SKM-1 (cell line): ENCODE measurements around the gene USP6.
A peak's percentile ranks its signal among the peaks of the same experiment; 100 is the strongest.
"Not testable (repeated sequence)": the region's sequence is repeated elsewhere in the genome, so short reads cannot be mapped to it uniquely, and the experiment has no call there.

Experiments
- DNase-seq: peaks from one replicate; lab custom pipeline; 2025; ENCODE audit not compliant: unreplicated experiment; lab: John Stamatoyannopoulos, UW

The USP6 gene

DNA sequence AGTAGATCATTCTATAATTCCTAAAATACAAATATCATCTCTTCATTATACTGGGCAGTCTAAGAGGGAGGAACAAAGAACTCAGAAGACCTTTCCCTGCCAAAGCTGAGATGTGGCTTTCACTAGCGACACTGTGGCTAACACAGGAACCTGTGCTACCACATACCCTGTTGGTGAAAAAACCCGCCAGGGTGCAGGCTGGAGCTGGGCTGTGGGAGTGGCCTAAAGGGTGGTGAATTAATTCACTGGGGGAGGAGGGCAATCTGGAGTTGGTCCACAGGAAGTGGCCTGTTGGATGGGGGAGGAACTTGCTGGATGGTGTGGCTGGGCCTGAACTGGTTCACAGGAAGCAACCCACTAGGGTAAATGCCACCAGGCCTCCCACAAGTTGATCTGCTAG, 68.5 kb downstream of the USP6 start:
- DNase-seq = no peak

GRCh38 chr17:5191541-5192417, 75.9 kb downstream of the USP6 start, which contains the start of gene ZNF594:
Gene ZNF594 (minus strand): TSS chr17:5191868. CDS start chr17:5184256, 7,612 bp downstream.
- peak; percentile 10 for DNase-seq

- no peak for DNase-seq
These were observed 78.5 kb downstream of the USP6 start for GRCh38 chr17:5194346-5194745.

GRCh38 chr17:5198472-5198871, 82.6 kb downstream of the USP6 start:
- no peak for DNase-seq

DNA sequence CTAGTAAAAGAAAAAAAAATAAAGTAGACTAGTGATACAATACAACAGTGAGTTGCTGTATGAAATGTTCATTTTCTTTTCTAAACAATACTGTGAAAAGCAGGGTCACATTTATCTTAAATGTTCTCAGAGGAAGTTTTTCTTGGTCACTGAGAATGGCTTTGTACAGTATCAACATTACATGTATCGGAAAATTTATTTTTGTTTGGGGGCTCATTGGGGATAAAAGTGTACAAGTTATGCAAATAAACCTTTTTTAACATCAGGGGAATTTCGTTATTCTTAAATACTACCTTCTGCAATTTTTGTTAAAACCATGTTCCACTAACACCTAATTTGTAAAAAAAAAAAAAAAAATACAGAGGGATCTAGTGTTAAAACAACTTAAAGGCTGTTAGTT, 84.5 kb downstream of the USP6 start:
- DNase-seq = no peak

DNA sequence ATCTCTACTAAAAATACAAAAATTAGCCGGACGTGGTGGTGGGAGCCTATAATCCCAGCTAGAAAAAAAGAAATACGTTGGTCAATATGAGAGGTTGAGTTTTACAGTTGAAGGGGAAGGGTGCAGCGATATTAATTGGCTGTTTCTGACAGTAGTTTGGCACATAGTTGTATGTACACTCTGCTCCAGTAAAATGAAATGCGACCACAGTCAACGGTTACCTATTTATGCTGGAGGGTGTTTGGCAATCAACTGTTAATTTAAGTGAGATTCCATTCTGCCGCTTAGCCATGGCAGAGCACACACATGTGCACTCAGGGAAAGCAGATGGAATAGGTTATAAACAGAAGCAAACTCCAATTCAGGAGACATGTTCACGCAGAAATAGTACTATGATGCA, 85.2 kb downstream of the USP6 start:
- DNase-seq = no peak

GRCh38 chr17:5203178-5203907, 87.5 kb downstream of the USP6 start:
- DNase-seq = no peak

- no peak for DNase-seq
These were observed 88.1 kb downstream of the USP6 start for GRCh38 chr17:5203908-5204294.

DNA sequence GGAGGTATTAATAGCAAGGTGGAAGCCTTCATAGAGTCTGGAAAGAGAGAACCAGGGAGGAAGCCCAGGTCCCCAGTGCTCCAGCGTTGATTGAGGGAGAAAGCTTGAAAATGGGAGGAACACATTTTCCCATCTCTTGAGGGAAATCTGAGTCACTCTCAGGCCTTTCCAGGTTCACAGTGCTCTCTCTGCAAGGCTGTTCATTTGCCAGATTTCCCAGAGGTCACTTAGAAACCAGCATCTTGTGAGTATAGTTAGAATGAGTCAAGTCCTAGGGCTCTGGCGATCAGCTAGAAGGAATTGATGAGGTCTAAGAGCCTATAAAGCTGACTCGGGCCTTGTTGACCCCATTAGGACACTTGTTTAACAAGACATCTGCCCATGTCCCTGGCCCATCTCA, 93.6 kb downstream of the USP6 start:
- DNase-seq = no peak

GRCh38 chr17:5210091-5210490, 94.3 kb downstream of the USP6 start:
- no peak for DNase-seq

- no peak for DNase-seq
These were observed 94.9 kb downstream of the USP6 start for GRCh38 chr17:5210614-5211252.

DNA sequence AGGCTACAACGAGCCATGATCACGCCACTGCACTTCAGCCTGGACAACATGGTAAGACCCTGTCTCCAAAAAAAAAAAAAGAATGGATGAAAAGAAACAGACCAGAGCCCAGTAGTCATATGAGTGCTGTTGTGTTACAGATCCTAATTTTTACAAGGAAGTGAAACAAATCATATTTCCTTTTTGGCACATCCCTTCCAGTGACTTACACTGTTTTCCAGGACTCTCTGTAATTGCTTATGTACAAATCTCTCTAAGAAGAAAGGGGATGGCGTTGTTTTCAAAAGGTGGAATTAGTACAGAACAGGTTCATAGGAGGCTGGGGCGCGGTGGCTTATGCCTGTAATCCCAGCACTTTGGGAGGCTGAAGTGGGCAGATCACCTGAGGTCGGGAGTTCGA, 95.6 kb downstream of the USP6 start:
- no peak for DNase-seq

DNA sequence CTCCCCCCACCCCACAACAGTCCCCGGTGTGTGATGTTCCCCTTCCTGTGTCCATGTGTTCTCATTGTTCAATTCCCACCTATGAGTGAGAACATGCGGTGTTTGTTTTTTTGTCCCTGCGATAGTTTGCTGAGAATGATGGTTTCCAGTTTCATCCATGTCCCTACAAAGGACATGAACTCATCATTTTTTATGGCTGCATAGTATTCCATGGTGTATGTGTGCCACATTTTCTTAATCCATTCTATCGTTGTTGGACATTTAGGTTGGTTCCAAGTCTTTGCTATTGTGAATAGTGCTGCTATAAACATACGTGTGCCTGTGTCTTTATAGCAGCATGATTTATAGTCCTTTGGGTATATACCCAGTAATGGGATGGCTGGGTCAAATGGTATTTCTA, 101.7 kb downstream of the USP6 start:
- not testable (repeated sequence) for DNase-seq

- no peak for DNase-seq
These were observed 103.7 kb downstream of the USP6 start for GRCh38 chr17:5219536-5219935.

GRCh38 chr17:5220074-5220473, 104.2 kb downstream of the USP6 start:
- no peak for DNase-seq

DNA sequence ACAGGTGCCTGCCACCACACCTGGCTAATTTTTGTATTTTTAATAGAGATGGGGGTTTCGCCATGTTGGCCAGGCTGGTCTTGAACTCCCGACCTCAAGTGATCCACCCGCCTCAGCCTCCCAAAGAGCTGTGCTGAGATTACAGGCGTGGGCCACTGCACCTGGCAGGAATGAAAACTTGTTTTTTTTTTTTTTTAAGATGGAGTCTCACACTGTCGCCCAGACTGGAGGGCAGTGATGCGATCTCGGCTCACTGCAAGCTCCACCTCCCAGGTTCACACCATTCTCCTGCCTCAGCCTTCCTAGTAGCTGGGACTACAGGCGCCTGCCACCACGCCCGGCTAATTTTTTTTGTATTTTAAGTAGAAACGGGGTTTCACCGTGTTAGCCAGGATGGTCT, 106.1 kb downstream of the USP6 start:
- DNase-seq = not testable (repeated sequence)
